Trophoblast cell (in vitro differentiated cells and primary cell): Measurements from ENCODE around the gene SCN5A.
A peak's percentile ranks its signal among the peaks of the same experiment; 100 is the strongest.

ENCODE experiments used
- DNase-seq, 2 donors: peaks; one replicate each; pipeline ENCODE4 v3.0.0-alpha.2; 2016
- H2AFZ ChIP-seq: 2 replicates; pipeline ENCODE4 v1.6.1; 2013; ENCODE audit warnings: low read length, moderate library complexity, mild to moderate bottlenecking; ENCODE audit not compliant: insufficient read depth, poor library complexity
- H2AK5ac ChIP-seq: 2 replicates; pipeline ENCODE4 v1.6.1; 2013; ENCODE audit warnings: mild to moderate bottlenecking, low read length
- H2BK120ac ChIP-seq: 2 replicates; pipeline ENCODE4 v1.6.1; 2013; ENCODE audit warnings: low read length, mild to moderate bottlenecking, moderate library complexity; ENCODE audit not compliant: insufficient read depth, poor library complexity
- H2BK12ac ChIP-seq: 2 replicates; pipeline ENCODE4 v1.6.1; 2013; ENCODE audit warnings: mild to moderate bottlenecking, low read length, moderate library complexity
- H2BK5ac ChIP-seq: 2 replicates; pipeline ENCODE4 v1.6.1; 2013; ENCODE audit warnings: low read length, low read depth, moderate library complexity, mild to moderate bottlenecking; ENCODE audit not compliant: poor library complexity
- H3K14ac ChIP-seq: 2 replicates; pipeline ENCODE4 v1.6.1; 2013; ENCODE audit warnings: mild to moderate bottlenecking, low read length
- H3K18ac ChIP-seq: 2 replicates; pipeline ENCODE4 v1.6.1; 2013; ENCODE audit warnings: mild to moderate bottlenecking, low read length
- H3K23ac ChIP-seq: 2 replicates; pipeline ENCODE4 v1.6.1; 2013; ENCODE audit warnings: low read length
- H3K27ac ChIP-seq: 2 replicates; pipeline ENCODE4 v1.5.1; 2013; ENCODE audit warnings: low read depth, mild to moderate bottlenecking, inconsistent platforms, low read length, moderate library complexity
- H3K27me3 ChIP-seq: 2 replicates; pipeline ENCODE4 v1.6.1; 2013; ENCODE audit warnings: inconsistent platforms, mild to moderate bottlenecking, low read length, moderate library complexity; ENCODE audit not compliant: insufficient read depth
- H3K36me3 ChIP-seq, 2 experiments: 1 replicate in 1 of 2; 2 replicates in 1 of 2; pipeline ENCODE4 v1.6.1; 2013; ENCODE audit warnings: low read length in 2 of 2, mild to moderate bottlenecking in 2 of 2, moderate library complexity in 1 of 2; ENCODE audit not compliant: insufficient read depth in 2 of 2, control insufficient read depth in 1 of 2
- H3K4ac ChIP-seq: 2 replicates; pipeline ENCODE4 v1.6.1; 2013; ENCODE audit warnings: low read depth, mild to moderate bottlenecking, low read length, moderate library complexity
- H3K4me1 ChIP-seq, 2 experiments: 1 replicate in 1 of 2; 2 replicates in 1 of 2; pipeline ENCODE4 v1.6.1; 2013; ENCODE audit warnings: low read length in 2 of 2, mild to moderate bottlenecking in 2 of 2, moderate library complexity in 1 of 2; ENCODE audit not compliant: insufficient read depth in 2 of 2, control insufficient read depth in 1 of 2
- H3K4me2 ChIP-seq: 2 replicates; pipeline ENCODE4 v1.6.1; 2013; ENCODE audit warnings: inconsistent platforms, mild to moderate bottlenecking, low read length, moderate library complexity
- H3K4me3 ChIP-seq: 2 replicates; pipeline ENCODE4 v1.5.1; 2013; ENCODE audit warnings: mild to moderate bottlenecking, low read depth, low read length, inconsistent platforms
- H3K79me1 ChIP-seq: one replicate; pipeline ENCODE4 v1.6.1; 2013; ENCODE audit warnings: low read length
- H3K79me2 ChIP-seq: 2 replicates; pipeline ENCODE4 v1.6.1; 2013; ENCODE audit warnings: low read length, mild to moderate bottlenecking; ENCODE audit not compliant: control insufficient read depth, insufficient read depth, poor library complexity
- H3K9ac ChIP-seq: 2 replicates; pipeline ENCODE4 v1.6.1; 2013; ENCODE audit warnings: mild to moderate bottlenecking, low read length
- H3K9me3 ChIP-seq: 2 replicates; pipeline ENCODE4 v1.6.1; 2013; ENCODE audit warnings: low read depth, mild to moderate bottlenecking, control low read depth, inconsistent platforms, low read length; ENCODE audit not compliant: insufficient read depth
- H4K12ac ChIP-seq: 2 replicates; pipeline ENCODE4 v1.6.1; 2013; ENCODE audit warnings: low read depth, mild to moderate bottlenecking, low read length, moderate library complexity
- H4K8ac ChIP-seq: 2 replicates; pipeline ENCODE4 v1.6.1; 2013; ENCODE audit warnings: low read depth, mild to moderate bottlenecking, low read length, moderate library complexity
- H4K91ac ChIP-seq: one replicate; pipeline ENCODE4 v1.6.1; 2013; ENCODE audit warnings: low read depth, mild to moderate bottlenecking, low read length, moderate library complexity
- WGBS: extraction: QIAGEN DNeasy Blood & Tissue Kit; methylation state at CpG from one replicate; pipeline ENCODE4 v1.1.7; 2013; ENCODE audit warnings: missing lambda C conversion rate; ENCODE audit not compliant: insufficient read length, insufficient coverage; ENCODE audit errors: extremely low coverage; 5-methylcytosine and 5-hydroxymethylcytosine counted together

Gene SCN5A

DNA sequence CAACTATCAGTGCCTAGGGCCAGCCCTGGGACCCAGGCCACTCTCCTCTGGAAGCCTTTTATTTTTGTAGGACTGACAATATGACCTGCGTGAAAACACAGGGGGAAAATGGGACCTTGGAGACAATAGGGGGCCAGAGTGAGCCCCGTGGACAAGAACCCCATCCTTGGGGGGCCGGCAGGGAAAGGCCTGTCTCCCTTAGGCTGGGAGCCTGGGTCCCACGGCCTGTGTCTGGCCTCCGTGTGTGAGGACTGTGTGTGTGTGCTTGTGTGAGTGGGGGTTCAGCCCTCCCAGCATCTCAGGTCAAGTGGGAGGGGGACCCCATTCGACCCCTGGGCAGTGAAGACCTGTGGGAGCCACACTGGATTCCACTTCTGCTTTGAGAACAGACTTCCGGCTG is 100.0 kb downstream of the SCN5A start:
- no peaks in the 10 kb centered on the region for H3K27me3 ChIP-seq
- H3K18ac ChIP-seq = no peak overlapping the region
- H3K4ac ChIP-seq = no peak overlapping the region
- no peak overlapping the region for H2BK120ac ChIP-seq
- WGBS = no CpG with 5 or more reads among the region's 7 CpGs
- no peak overlapping the region for H2AK5ac ChIP-seq
- H2AFZ ChIP-seq = no peak overlapping the region
- H3K27ac ChIP-seq = no peak overlapping the region
- H3K79me1 ChIP-seq = no peaks in the 10 kb centered on the region
- H4K12ac ChIP-seq = no peak overlapping the region
- H3K36me3 ChIP-seq = no peaks in the 10 kb centered on the region
- no peak overlapping the region for H3K4me3 ChIP-seq
- H3K14ac ChIP-seq = no peak overlapping the region
- H3K9ac ChIP-seq = no peak overlapping the region
- no peak for DNase-seq
- H4K91ac ChIP-seq = no peak overlapping the region
- no peak overlapping the region for H2BK5ac ChIP-seq
- no peak overlapping the region for H3K23ac ChIP-seq
- no peak overlapping the region for H2BK12ac ChIP-seq
- H4K8ac ChIP-seq = no peak overlapping the region
- H3K4me2 ChIP-seq = no peak overlapping the region
- H3K4me1 ChIP-seq = peaks cover 8 to 10% of the 10 kb centered on the region in 2 experiments
- H3K9me3 ChIP-seq = peaks cover 3% of the 10 kb centered on the region
- H3K79me2 ChIP-seq = no peaks in the 10 kb centered on the region

DNA sequence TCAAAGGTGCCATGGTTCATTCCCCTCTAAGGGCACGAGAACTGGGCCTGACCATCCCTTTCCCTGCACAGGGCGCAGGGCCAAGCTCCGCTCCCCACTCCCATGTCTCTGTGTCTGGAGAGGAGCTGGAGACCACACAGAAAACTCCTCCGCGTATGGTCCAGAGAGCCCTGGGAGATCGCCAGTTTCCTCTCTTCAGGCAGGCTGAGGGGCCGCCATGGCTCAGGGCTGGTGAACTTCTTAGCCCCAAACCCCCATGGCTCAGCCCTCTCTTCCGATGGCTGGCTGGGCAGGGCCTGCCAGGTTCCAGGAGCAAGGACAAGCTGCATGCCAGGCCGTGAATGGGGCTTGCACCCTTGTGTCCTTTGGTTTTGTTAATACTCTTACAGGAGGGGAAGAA is 100.4 kb downstream of the SCN5A start:
- H2BK12ac ChIP-seq = no peak overlapping the region
- H3K4ac ChIP-seq = no peak overlapping the region
- H3K27ac ChIP-seq = no peak overlapping the region
- no peak for DNase-seq
- H3K23ac ChIP-seq = no peak overlapping the region
- no peaks in the 10 kb centered on the region for H3K79me1 ChIP-seq
- no peaks in the 10 kb centered on the region for H3K79me2 ChIP-seq
- H3K36me3 ChIP-seq = no peaks in the 10 kb centered on the region
- no peak overlapping the region for H2BK5ac ChIP-seq
- peaks cover 3% of the 10 kb centered on the region for H3K9me3 ChIP-seq
- no peak overlapping the region for H3K4me2 ChIP-seq
- H3K18ac ChIP-seq = no peak overlapping the region
- peak overlapping the region; percentile 9 for H2AFZ ChIP-seq
- WGBS = no CpG with 5 or more reads among the region's 9 CpGs
- no peaks in the 10 kb centered on the region for H3K27me3 ChIP-seq
- H4K12ac ChIP-seq = no peak overlapping the region
- H3K14ac ChIP-seq = no peak overlapping the region
- H4K8ac ChIP-seq = no peak overlapping the region
- no peak overlapping the region for H2BK120ac ChIP-seq
- peaks cover 8 to 10% of the 10 kb centered on the region in 2 experiments for H3K4me1 ChIP-seq
- no peak overlapping the region for H3K9ac ChIP-seq
- H2AK5ac ChIP-seq = no peak overlapping the region
- no peak overlapping the region for H4K91ac ChIP-seq
- no peak overlapping the region for H3K4me3 ChIP-seq

DNA sequence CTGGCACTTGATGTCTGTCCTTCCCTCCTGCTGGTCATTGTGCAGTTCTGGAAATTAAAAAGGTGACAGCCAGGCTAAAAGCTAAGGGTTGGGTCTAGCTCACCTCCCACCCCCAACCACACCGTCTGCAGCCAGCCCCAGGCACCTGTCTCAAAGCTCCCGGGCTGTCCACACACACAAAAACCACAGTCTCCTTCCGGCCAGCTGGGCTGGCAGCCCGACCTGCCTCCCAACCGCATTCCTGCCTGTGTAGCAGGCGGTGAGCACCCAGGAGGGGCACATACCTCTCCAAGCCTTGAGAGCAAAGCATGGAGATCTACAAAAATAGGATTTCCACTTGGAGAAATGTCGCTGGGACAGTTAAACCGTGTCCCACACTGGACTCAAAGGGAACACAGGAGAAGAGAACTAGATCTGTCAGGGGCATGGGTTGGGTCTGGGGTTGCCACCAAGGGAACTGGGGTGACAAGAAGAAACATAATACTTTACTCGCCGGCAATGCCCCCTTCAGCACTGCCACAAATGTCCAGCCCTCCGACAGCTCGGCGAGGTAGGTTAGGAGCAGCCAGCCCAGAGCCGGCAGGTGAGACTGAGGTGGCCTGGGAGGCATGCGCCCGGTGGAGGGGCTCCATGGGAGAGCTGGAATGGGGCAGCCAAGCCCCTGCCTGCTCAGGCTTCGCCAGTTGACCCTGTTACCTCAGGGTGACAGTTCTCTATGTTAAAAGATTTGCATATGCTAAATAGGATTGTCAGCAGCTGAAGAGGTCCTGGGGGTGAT is 101.1 kb downstream of the SCN5A start:
- Histone ChIP-seq H3K4me1 (peaks cover 8 to 10% of the 10 kb centered on the region in 2 experiments), H3K23ac (no peak overlapping the region), H3K27me3 (no peaks in the 10 kb centered on the region), H3K9ac (no peak overlapping the region), H3K4me2 (no peak overlapping the region), H2BK120ac (peak overlapping the region; percentile 47), H2BK12ac (peak overlapping the region; percentile 23), H2AFZ (no peak overlapping the region), H3K4me3 (no peak overlapping the region), H3K14ac (no peak overlapping the region), H3K9me3 (peaks cover 3% of the 10 kb centered on the region), H3K4ac (no peak overlapping the region), H2AK5ac (no peak overlapping the region), H2BK5ac (no peak overlapping the region), H3K27ac (no peak overlapping the region), H3K79me2 (no peaks in the 10 kb centered on the region), H3K79me1 (no peaks in the 10 kb centered on the region), H4K12ac (no peak overlapping the region), H4K91ac (no peak overlapping the region), H3K36me3 (no peaks in the 10 kb centered on the region), H3K18ac (no peak overlapping the region), H4K8ac (no peak overlapping the region)
- no CpG with 5 or more reads among the region's 17 CpGs for WGBS
- peak in 1 of 2 donors; percentile 14 for DNase-seq

DNA sequence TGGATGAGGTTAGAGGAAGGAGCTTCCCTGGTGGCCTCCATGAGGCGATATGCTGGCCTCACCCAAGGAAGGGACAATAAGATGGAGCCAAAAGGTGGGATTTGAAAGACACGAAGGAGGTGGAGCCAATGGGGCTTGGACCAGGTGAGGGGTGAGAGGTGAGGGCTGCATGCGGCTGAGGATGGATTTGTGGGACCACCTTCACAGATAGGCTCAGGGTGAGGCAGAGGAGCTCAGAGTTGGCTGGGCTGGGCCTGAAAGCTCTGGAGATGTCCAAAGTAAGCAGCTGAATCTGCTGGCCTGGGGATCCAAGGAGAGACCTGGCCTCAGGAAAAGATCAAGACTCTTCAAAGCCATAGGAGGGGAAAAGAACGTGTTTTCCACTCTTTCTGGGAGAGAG is 103.5 kb downstream of the SCN5A start:
- no CpG with 5 or more reads among the region's 4 CpGs for WGBS
- H3K23ac ChIP-seq = no peak overlapping the region
- no peaks in the 10 kb centered on the region for H3K9me3 ChIP-seq
- H3K27ac ChIP-seq = no peak overlapping the region
- H2AK5ac ChIP-seq = no peak overlapping the region
- no peak overlapping the region for H2AFZ ChIP-seq
- H3K4me1 ChIP-seq = peaks cover 8 to 10% of the 10 kb centered on the region in 2 experiments
- no peak overlapping the region for H2BK5ac ChIP-seq
- no peaks in the 10 kb centered on the region for H3K79me1 ChIP-seq
- no peak overlapping the region for H3K4me3 ChIP-seq
- H3K9ac ChIP-seq = no peak overlapping the region
- no peak overlapping the region for H4K12ac ChIP-seq
- no peak overlapping the region for H2BK12ac ChIP-seq
- no peak overlapping the region for H3K18ac ChIP-seq
- H3K36me3 ChIP-seq = no peaks in the 10 kb centered on the region
- no peak overlapping the region for H4K91ac ChIP-seq
- no peak for DNase-seq
- no peak overlapping the region for H3K4me2 ChIP-seq
- no peaks in the 10 kb centered on the region for H3K27me3 ChIP-seq
- no peaks in the 10 kb centered on the region for H3K79me2 ChIP-seq
- no peak overlapping the region for H2BK120ac ChIP-seq
- H3K14ac ChIP-seq = no peak overlapping the region
- H4K8ac ChIP-seq = no peak overlapping the region
- no peak overlapping the region for H3K4ac ChIP-seq
